ENCODE measurements around the gene PPIP5K1. TPM values are rescaled to one million over a fixed set of nuclear protein-coding genes. Genes with fewer than 3 reads are reported as not detected.

The PPIP5K1 gene
- total RNA-seq, 2 donors from 2014 or later = 25.6 to 35.5 TPM

DNA sequence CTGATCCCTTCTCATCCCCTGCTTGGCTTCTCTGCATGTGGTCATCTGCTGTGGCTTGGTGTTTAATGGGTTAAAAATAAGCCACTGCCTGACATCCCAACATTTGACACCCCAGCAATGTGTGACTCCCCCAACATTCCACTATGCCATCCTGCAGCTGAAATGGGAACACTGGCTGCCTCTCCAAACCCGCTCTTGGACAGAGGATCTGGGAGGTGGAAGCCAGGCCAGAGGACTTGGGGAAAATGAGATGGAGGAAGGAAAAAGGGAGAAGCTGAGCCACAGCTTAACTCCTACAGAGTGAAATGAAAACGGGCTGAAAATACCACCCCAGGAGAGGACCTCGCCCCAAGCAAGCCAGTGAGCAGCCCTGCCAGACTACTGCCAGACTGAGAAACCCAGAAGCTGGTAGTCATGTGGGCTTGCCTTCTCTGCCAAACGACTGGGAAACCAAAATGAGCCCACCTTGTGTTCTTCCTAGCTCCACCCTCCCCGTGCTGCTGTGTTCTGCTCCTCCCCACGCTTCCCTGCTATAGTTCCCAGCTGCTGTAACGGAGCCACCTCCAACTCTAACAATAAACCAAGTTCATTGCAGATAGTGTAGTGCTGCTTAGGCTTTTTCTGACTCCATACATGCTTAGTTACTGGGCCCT, 58.9 kb downstream of the PPIP5K1 start:
- Mint-ChIP-seq H3K4me1 (peaks cover 3% of the 10 kb centered on the region), H3K36me3 (ENCODE audit: low read depth) (peaks cover 3% of the 10 kb centered on the region), H3K27ac (no peak overlapping the region), H3K27me3 (no peaks in the 10 kb centered on the region), H3K4me3 (no peak overlapping the region)
- no peaks in the 10 kb centered on the region for H3K9me3 ChIP-seq (ENCODE audit: control insufficient read depth, low read length, poor library complexity, severe bottlenecking)
- DNase-seq = no peak
- ATAC-seq = no peak

DNA sequence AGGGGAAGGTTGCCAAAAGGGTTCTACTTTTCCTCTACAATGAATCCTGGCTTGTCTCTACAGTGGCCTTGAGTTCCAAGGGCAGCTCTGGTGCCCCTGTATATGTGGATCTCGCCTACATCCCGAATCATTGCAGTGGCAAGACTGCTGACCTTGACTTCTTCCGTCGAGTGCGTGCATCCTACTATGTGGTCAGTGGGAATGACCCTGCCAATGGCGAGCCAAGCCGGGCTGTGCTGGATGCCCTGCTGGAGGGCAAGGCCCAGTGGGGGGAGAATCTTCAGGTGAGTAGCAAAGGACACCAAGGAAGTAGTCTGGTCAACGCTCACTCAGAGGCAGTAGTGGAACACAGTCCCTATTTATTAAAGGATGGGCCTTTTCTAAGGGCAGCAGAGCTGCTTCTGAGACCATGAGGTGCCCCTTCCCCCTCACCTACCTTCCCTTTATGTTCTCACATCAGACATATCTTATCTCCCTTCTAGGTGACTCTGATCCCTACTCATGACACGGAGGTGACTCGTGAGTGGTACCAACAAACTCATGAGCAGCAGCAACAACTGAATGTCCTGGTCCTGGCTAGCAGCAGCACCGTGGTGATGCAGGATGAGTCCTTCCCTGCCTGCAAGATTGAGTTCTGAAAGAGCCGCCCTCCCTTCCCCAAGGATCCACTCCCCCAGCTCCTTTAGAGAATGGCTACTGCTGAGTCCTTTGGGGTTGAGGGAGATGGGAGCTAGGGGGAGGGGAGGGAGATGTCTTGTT, 60.2 kb downstream of the PPIP5K1 start:
- no peak for DNase-seq
- no peaks in the 10 kb centered on the region for H3K9me3 ChIP-seq (ENCODE audit: control insufficient read depth, low read length, poor library complexity, severe bottlenecking)
- H3K27ac Mint-ChIP-seq = no peak overlapping the region
- ATAC-seq = no peak
- no peak overlapping the region for H3K4me3 Mint-ChIP-seq
- H3K27me3 Mint-ChIP-seq = no peaks in the 10 kb centered on the region
- H3K36me3 Mint-ChIP-seq (ENCODE audit: low read depth) = peaks cover 3% of the 10 kb centered on the region
- H3K4me1 Mint-ChIP-seq = peaks cover 15% of the 10 kb centered on the region

DNA sequence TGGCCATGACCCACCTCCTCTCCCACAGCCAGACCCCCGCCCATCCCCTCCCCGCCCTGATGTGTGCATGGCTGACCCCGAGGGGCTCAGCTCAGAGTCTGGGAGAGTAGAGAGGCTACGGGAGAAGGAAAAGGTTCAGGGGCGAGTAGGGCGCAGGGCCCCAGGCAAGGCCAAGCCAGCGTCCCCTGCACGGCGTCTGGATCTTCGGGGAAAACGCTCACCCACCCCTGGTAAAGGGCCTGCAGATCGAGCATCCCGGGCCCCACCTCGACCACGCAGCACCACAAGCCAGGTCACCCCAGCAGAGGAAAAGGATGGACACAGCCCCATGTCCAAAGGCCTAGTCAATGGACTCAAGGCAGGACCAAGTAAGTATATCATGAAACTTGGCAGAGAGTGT, 60.9 kb downstream of the PPIP5K1 start:
- H3K27ac Mint-ChIP-seq = no peak overlapping the region
- peaks cover 16% of the 10 kb centered on the region for H3K4me1 Mint-ChIP-seq
- no peaks in the 10 kb centered on the region for H3K9me3 ChIP-seq (ENCODE audit: control insufficient read depth, low read length, poor library complexity, severe bottlenecking)
- ATAC-seq (no peak), DNase-seq (no peak)
- no peak overlapping the region for H3K4me3 Mint-ChIP-seq
- H3K27me3 Mint-ChIP-seq = no peaks in the 10 kb centered on the region
- H3K36me3 Mint-ChIP-seq (ENCODE audit: low read depth) = peaks cover 3% of the 10 kb centered on the region

DNA sequence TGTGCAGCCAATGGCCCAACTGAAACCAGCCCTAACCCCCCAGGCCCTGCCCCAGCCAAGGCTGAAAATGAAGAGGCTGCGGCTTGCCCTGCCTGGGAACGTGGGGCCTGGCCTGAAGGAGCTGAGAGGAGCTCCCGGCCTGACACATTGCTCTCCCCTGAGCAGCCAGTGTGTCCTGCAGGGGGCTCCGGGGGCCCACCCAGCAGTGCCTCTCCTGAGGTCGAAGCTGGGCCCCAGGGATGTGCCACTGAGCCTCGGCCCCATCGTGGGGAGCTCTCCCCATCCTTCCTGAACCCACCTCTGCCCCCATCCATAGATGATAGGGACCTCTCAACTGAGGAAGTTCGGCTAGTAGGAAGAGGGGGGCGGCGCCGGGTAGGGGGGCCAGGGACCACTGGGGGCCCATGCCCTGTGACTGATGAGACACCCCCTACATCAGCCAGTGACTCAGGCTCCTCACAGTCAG, 61.4 kb downstream of the PPIP5K1 start:
- no peak for ATAC-seq
- Mint-ChIP-seq H3K4me1 (peaks cover 18% of the 10 kb centered on the region), H3K27ac (no peak overlapping the region), H3K4me3 (no peak overlapping the region), H3K36me3 (ENCODE audit: low read depth) (no peaks in the 10 kb centered on the region), H3K27me3 (no peaks in the 10 kb centered on the region)
- no peaks in the 10 kb centered on the region for H3K9me3 ChIP-seq (ENCODE audit: control insufficient read depth, low read length, poor library complexity, severe bottlenecking)
- DNase-seq = no peak

DNA sequence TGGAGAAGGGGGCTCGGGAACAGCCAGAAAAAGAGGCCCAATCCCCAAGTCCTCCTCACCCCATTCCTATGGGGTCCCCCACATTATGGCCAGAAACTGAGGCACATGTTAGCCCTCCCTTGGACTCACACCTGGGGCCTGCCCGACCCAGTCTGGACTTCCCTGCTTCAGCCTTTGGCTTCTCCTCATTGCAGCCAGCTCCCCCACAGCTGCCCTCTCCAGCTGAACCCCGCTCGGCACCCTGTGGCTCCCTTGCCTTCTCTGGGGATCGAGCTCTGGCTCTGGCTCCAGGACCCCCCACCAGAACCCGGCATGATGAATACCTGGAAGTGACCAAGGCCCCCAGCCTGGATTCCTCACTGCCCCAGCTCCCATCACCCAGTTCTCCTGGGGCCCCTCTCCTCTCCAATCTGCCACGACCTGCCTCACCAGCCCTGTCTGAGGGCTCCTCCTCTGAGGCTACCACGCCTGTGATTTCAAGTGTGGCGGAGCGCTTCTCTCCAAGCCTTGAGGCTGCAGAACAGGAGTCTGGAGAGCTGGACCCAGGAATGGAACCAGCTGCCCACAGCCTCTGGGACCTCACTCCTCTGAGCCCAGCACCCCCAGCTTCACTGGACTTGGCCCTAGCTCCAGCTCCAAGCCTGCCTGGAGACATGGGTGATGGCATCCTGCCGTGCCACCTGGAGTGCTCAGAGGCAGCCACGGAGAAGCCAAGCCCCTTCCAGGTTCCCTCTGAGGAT, 62.0 kb downstream of the PPIP5K1 start:
- Mint-ChIP-seq H3K4me1 (peaks cover 21% of the 10 kb centered on the region), H3K27ac (no peak overlapping the region), H3K36me3 (ENCODE audit: low read depth) (peaks cover 3% of the 10 kb centered on the region), H3K4me3 (no peak overlapping the region), H3K27me3 (no peaks in the 10 kb centered on the region)
- ATAC-seq (no peak), DNase-seq (no peak)
- no peaks in the 10 kb centered on the region for H3K9me3 ChIP-seq (ENCODE audit: control insufficient read depth, low read length, poor library complexity, severe bottlenecking)

DNA sequence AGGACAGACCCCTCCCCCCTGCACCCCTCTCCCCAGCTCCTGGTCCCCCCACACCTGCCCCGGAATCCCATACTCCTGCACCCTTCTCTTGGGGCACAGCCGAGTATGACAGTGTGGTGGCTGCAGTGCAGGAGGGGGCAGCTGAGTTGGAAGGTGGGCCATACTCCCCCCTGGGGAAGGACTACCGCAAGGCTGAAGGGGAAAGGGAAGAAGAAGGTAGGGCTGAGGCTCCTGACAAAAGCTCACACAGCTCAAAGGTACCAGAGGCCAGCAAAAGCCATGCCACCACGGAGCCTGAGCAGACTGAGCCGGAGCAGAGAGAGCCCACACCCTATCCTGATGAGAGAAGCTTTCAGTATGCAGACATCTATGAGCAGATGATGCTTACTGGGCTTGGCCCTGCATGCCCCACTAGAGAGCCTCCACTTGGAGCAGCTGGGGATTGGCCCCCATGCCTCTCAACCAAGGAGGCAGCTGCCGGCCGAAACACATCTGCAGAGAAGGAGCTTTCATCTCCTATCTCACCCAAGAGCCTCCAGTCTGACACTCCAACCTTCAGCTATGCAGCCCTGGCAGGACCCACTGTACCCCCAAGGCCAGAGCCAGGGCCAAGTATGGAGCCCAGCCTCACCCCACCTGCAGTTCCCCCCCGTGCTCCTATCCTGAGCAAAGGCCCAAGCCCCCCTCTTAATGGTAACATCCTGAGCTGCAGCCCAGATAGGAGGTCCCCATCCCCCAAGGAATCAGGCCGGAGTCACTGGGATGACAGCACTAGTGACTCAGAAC, 62.8 kb downstream of the PPIP5K1 start:
- peaks cover 9% of the 10 kb centered on the region for H3K36me3 Mint-ChIP-seq (ENCODE audit: low read depth)
- no peaks in the 10 kb centered on the region for H3K27me3 Mint-ChIP-seq

DNA sequence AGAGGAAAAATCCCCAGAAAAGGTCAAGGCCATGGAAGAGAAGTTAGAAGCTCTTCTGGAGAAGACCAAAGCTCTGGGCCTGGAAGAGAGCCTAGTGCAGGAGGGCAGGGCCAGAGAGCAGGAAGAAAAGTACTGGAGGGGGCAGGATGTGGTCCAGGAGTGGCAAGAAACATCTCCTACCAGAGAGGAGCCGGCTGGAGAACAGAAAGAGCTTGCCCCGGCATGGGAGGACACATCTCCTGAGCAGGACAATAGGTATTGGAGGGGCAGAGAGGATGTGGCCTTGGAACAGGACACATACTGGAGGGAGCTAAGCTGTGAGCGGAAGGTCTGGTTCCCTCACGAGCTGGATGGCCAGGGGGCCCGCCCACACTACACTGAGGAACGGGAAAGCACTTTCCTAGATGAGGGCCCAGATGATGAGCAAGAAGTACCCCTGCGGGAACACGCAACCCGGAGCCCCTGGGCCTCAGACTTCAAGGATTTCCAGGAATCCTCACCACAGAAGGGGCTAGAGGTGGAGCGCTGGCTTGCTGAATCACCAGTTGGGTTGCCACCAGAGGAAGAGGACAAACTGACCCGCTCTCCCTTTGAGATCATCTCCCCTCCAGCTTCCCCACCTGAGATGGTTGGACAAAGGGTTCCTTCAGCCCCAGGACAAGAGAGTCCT, 63.6 kb downstream of the PPIP5K1 start:
- no peak overlapping the region for H3K27ac Mint-ChIP-seq
- DNase-seq (no peak), ATAC-seq (no peak)
- peaks cover 10% of the 10 kb centered on the region for H3K36me3 Mint-ChIP-seq (ENCODE audit: low read depth)
- no peaks in the 10 kb centered on the region for H3K9me3 ChIP-seq (ENCODE audit: control insufficient read depth, low read length, poor library complexity, severe bottlenecking)
- no peaks in the 10 kb centered on the region for H3K27me3 Mint-ChIP-seq
- H3K4me3 Mint-ChIP-seq = no peak overlapping the region
- H3K4me1 Mint-ChIP-seq = peaks cover 23% of the 10 kb centered on the region

More for the DNA sequence above, 62.8 kb downstream of the PPIP5K1 start:
- no peak overlapping the region for H3K27ac Mint-ChIP-seq
- ATAC-seq = no peak
- H3K4me1 Mint-ChIP-seq = peaks cover 23% of the 10 kb centered on the region
- no peak for DNase-seq
- no peak overlapping the region for H3K4me3 Mint-ChIP-seq
- no peaks in the 10 kb centered on the region for H3K9me3 ChIP-seq (ENCODE audit: control insufficient read depth, low read length, poor library complexity, severe bottlenecking)

DNA sequence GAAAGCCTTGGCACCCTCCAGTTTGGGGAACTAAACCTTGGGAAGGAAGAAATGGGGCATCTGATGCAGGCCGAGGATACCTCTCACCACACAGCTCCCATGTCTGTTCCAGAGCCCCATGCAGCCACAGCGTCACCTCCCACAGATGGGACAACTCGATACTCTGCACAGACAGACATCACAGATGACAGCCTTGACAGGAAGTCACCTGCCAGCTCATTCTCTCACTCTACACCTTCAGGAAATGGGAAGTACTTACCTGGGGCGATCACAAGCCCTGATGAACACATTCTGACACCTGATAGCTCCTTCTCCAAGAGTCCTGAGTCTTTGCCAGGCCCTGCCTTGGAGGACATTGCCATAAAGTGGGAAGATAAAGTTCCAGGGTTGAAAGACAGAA, 64.9 kb downstream of the PPIP5K1 start:
- Mint-ChIP-seq H3K4me1 (peaks cover 20% of the 10 kb centered on the region), H3K27me3 (no peaks in the 10 kb centered on the region), H3K36me3 (ENCODE audit: low read depth) (peaks cover 10% of the 10 kb centered on the region), H3K27ac (peak overlapping the region; percentile 70), H3K4me3 (no peak overlapping the region)
- H3K9me3 ChIP-seq (ENCODE audit: control insufficient read depth, low read length, poor library complexity, severe bottlenecking) = no peaks in the 10 kb centered on the region
- DNase-seq = no peak
- no peak for ATAC-seq

DNA sequence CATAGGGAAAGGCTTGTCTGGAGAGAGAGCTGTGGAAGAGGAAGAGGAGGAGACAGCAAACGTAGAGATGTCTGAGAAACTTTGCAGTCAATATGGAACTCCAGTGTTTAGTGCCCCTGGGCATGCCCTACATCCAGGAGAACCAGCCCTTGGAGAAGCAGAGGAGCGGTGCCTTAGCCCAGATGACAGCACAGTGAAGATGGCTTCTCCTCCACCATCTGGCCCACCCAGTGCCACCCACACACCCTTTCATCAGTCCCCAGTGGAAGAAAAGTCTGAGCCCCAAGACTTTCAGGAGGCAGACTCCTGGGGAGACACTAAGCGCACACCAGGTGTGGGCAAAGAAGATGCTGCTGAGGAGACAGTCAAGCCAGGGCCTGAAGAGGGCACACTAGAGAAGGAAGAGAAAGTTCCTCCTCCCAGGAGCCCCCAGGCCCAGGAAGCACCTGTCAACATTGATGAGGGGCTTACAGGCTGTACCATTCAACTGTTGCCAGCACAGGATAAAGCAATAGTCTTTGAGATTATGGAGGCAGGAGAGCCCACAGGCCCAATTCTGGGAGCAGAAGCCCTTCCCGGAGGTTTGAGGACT, 65.7 kb downstream of the PPIP5K1 start:
- H3K4me3 Mint-ChIP-seq = no peak overlapping the region
- peaks cover 12% of the 10 kb centered on the region for H3K36me3 Mint-ChIP-seq (ENCODE audit: low read depth)
- DNase-seq = no peak
- H3K27ac Mint-ChIP-seq = peak overlapping the region; percentile 82
- ATAC-seq = no peak
- H3K27me3 Mint-ChIP-seq = peaks cover 3% of the 10 kb centered on the region
- H3K9me3 ChIP-seq (ENCODE audit: control insufficient read depth, low read length, poor library complexity, severe bottlenecking) = no peaks in the 10 kb centered on the region
- peaks cover 23% of the 10 kb centered on the region for H3K4me1 Mint-ChIP-seq

DNA sequence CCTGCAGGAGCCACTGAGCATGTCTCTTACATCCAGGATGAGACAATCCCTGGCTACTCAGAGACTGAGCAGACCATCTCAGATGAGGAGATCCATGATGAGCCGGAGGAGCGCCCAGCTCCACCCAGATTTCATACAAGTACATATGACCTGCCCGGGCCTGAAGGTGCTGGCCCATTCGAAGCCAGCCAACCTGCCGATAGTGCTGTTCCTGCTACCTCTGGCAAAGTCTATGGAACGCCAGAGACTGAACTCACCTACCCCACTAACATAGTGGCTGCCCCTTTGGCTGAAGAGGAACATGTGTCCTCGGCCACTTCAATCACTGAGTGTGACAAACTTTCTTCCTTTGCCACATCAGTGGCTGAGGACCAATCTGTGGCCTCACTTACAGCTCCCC, 66.4 kb downstream of the PPIP5K1 start:
- H3K27ac Mint-ChIP-seq = peak overlapping the region; percentile 82
- peaks cover 7% of the 10 kb centered on the region for H3K27me3 Mint-ChIP-seq
- no peak for DNase-seq
- H3K9me3 ChIP-seq (ENCODE audit: control insufficient read depth, low read length, poor library complexity, severe bottlenecking) = no peaks in the 10 kb centered on the region
- H3K36me3 Mint-ChIP-seq (ENCODE audit: low read depth) = peaks cover 12% of the 10 kb centered on the region
- H3K4me1 Mint-ChIP-seq = peaks cover 27% of the 10 kb centered on the region
- H3K4me3 Mint-ChIP-seq = no peak overlapping the region
- ATAC-seq = no peak

DNA sequence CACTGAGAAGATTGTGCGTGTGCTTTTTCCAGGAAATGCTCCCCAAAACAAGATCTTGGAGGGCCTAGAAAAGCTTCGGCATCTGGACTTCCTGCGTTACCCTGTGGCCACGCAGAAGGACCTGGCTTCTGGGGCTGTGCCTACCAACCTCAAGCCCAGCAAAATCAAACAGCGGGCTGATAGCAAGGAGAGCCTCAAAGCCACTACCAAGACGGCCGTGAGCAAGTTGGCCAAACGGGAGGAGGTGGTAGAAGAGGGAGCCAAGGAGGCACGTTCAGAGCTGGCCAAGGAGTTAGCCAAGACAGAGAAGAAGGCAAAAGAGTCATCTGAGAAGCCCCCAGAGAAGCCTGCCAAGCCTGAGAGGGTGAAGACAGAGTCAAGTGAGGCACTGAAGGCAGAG, 67.8 kb downstream of the PPIP5K1 start:
- H3K9me3 ChIP-seq (ENCODE audit: control insufficient read depth, low read length, poor library complexity, severe bottlenecking) = no peaks in the 10 kb centered on the region
- Mint-ChIP-seq H3K27me3 (peaks cover 15% of the 10 kb centered on the region), H3K27ac (peak overlapping the region; percentile 82)

DNA sequence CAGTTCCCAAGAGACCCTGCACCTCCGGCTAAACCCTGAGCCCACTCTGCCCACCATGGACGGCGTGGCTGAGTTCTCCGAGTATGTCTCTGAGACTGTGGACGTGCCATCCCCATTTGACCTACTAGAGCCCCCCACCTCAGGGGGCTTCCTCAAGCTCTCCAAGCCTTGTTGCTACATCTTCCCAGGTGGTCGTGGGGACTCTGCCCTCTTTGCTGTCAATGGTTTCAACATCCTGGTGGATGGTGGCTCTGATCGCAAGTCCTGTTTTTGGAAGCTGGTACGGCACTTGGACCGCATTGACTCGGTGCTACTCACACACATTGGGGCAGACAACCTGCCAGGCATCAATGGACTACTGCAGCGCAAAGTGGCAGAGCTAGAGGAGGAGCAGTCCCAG, 68.6 kb downstream of the PPIP5K1 start:
- Mint-ChIP-seq H3K4me1 (peaks cover 37% of the 10 kb centered on the region), H3K36me3 (ENCODE audit: low read depth) (peaks cover 12% of the 10 kb centered on the region), H3K4me3 (no peak overlapping the region), H3K27me3 (peaks cover 20% of the 10 kb centered on the region), H3K27ac (no peak overlapping the region)
- ATAC-seq = no peak
- no peaks in the 10 kb centered on the region for H3K9me3 ChIP-seq (ENCODE audit: control insufficient read depth, low read length, poor library complexity, severe bottlenecking)
- no peak for DNase-seq

More for the DNA sequence above, 67.8 kb downstream of the PPIP5K1 start:
- H3K4me1 Mint-ChIP-seq = peaks cover 36% of the 10 kb centered on the region
- DNase-seq (no peak), ATAC-seq (no peak)
- H3K4me3 Mint-ChIP-seq = no peak overlapping the region
- peaks cover 12% of the 10 kb centered on the region for H3K36me3 Mint-ChIP-seq (ENCODE audit: low read depth)

All from T-helper 17 cell (primary cell).